ENCODE results near the gene FURIN. TPM values are rescaled to one million over a fixed set of nuclear protein-coding genes. Genes with fewer than 3 reads are reported as not detected.
"Not testable (repeated sequence)": the region's sequence is repeated elsewhere in the genome, so short reads cannot be mapped to it uniquely, and the experiment has no call there.

The FURIN gene
- total RNA-seq, 3 donors from 2014 or later, result 162 to 242 (median 189) TPM

GRCh38 chr15:90913398-90913944 lies 45.1 kb downstream of the FURIN start:
- no peak for DNase-seq
- no peaks in the 10 kb centered on the region for H3K9me3 Mint-ChIP-seq
- H3K36me3 Mint-ChIP-seq (ENCODE audit: insufficient read depth), result peaks cover 40% of the 10 kb centered on the region
- H3K27me3 Mint-ChIP-seq (ENCODE audit: low read depth), result no peaks in the 10 kb centered on the region
- no peak overlapping the region for H3K4me3 Mint-ChIP-seq
- no peak for ATAC-seq
- no peaks in the 10 kb centered on the region for H3K4me1 Mint-ChIP-seq (ENCODE audit: low read depth)

GRCh38 chr15:90914305-90915080 lies 46.1 kb downstream of the FURIN start:
- no peaks in the 10 kb centered on the region for H3K4me1 Mint-ChIP-seq (ENCODE audit: low read depth)
- no peaks in the 10 kb centered on the region for H3K9me3 Mint-ChIP-seq
- ATAC-seq (no peak), DNase-seq (no peak)
- no peak overlapping the region for H3K4me3 Mint-ChIP-seq
- no peaks in the 10 kb centered on the region for H3K27me3 Mint-ChIP-seq (ENCODE audit: low read depth)
- H3K36me3 Mint-ChIP-seq (ENCODE audit: insufficient read depth), result peaks cover 43% of the 10 kb centered on the region

- Mint-ChIP-seq H3K4me3 (no peak overlapping the region), H3K4me1 (ENCODE audit: low read depth) (no peaks in the 10 kb centered on the region), H3K27me3 (ENCODE audit: low read depth) (no peaks in the 10 kb centered on the region), H3K9me3 (no peaks in the 10 kb centered on the region), H3K36me3 (ENCODE audit: insufficient read depth) (peaks cover 50% of the 10 kb centered on the region)
- no peak for ATAC-seq
- DNase-seq, result no peak
These were observed 46.9 kb downstream of the FURIN start for GRCh38 chr15:90915216-90915807.

GRCh38 chr15:90915808-90916440 lies 47.5 kb downstream of the FURIN start:
- Mint-ChIP-seq H3K4me1 (ENCODE audit: low read depth) (no peaks in the 10 kb centered on the region), H3K36me3 (ENCODE audit: insufficient read depth) (peaks cover 49% of the 10 kb centered on the region), H3K9me3 (no peaks in the 10 kb centered on the region), H3K4me3 (no peak overlapping the region), H3K27me3 (ENCODE audit: low read depth) (no peaks in the 10 kb centered on the region)
- no peak for ATAC-seq
- no peak for DNase-seq

- Mint-ChIP-seq H3K36me3 (ENCODE audit: insufficient read depth) (peaks cover 52% of the 10 kb centered on the region), H3K27me3 (ENCODE audit: low read depth) (no peaks in the 10 kb centered on the region), H3K4me1 (ENCODE audit: low read depth) (no peaks in the 10 kb centered on the region), H3K9me3 (no peaks in the 10 kb centered on the region), H3K4me3 (no peak overlapping the region)
- ATAC-seq, result no peak
- no peak for DNase-seq
These were observed 48.1 kb downstream of the FURIN start for GRCh38 chr15:90916461-90916860.

GRCh38 chr15:90917569-90917968 lies 49.2 kb downstream of the FURIN start:
- Mint-ChIP-seq H3K27me3 (ENCODE audit: low read depth) (no peaks in the 10 kb centered on the region), H3K4me1 (ENCODE audit: low read depth) (no peaks in the 10 kb centered on the region), H3K9me3 (no peaks in the 10 kb centered on the region), H3K36me3 (ENCODE audit: insufficient read depth) (peaks cover 49% of the 10 kb centered on the region), H3K4me3 (no peak overlapping the region)
- ATAC-seq, result no peak
- DNase-seq, result no peak

GRCh38 chr15:90918034-90918788 lies 49.8 kb downstream of the FURIN start:
- Mint-ChIP-seq H3K4me1 (ENCODE audit: low read depth) (peaks cover 2% of the 10 kb centered on the region), H3K9me3 (no peaks in the 10 kb centered on the region), H3K27me3 (ENCODE audit: low read depth) (no peaks in the 10 kb centered on the region), H3K36me3 (ENCODE audit: insufficient read depth) (peaks cover 43% of the 10 kb centered on the region), H3K4me3 (no peak overlapping the region)
- no peak for ATAC-seq
- DNase-seq, result no peak

- Mint-ChIP-seq H3K9me3 (no peaks in the 10 kb centered on the region), H3K4me3 (no peak overlapping the region), H3K27me3 (ENCODE audit: low read depth) (no peaks in the 10 kb centered on the region), H3K36me3 (ENCODE audit: insufficient read depth) (peaks cover 37% of the 10 kb centered on the region), H3K4me1 (ENCODE audit: low read depth) (peaks cover 4% of the 10 kb centered on the region)
- no peak for ATAC-seq
- DNase-seq, result no peak
These were observed 50.4 kb downstream of the FURIN start for GRCh38 chr15:90918835-90919234.

GRCh38 chr15:90921887-90922286 lies 53.5 kb downstream of the FURIN start:
- ATAC-seq (no peak), DNase-seq (no peak)
- H3K36me3 Mint-ChIP-seq (ENCODE audit: insufficient read depth), result peaks cover 24% of the 10 kb centered on the region
- no peaks in the 10 kb centered on the region for H3K9me3 Mint-ChIP-seq
- no peak overlapping the region for H3K4me3 Mint-ChIP-seq
- H3K4me1 Mint-ChIP-seq (ENCODE audit: low read depth), result peaks cover 8% of the 10 kb centered on the region
- H3K27me3 Mint-ChIP-seq (ENCODE audit: low read depth), result no peaks in the 10 kb centered on the region

GRCh38 chr15:90922712-90923322 lies 54.4 kb downstream of the FURIN start:
- H3K4me1 Mint-ChIP-seq (ENCODE audit: low read depth); H3K9me3 Mint-ChIP-seq; DNase-seq; H3K4me3 Mint-ChIP-seq; H3K27me3 Mint-ChIP-seq (ENCODE audit: low read depth): not testable (repeated sequence)
- peak; percentile 87 to 95 for ATAC-seq
- peaks cover 19% of the 10 kb centered on the region for H3K36me3 Mint-ChIP-seq (ENCODE audit: insufficient read depth)

GRCh38 chr15:90924375-90924774 lies 56.0 kb downstream of the FURIN start:
- Mint-ChIP-seq H3K4me3 (no peak overlapping the region), H3K4me1 (ENCODE audit: low read depth) (peaks cover 13% of the 10 kb centered on the region), H3K27me3 (ENCODE audit: low read depth) (no peaks in the 10 kb centered on the region), H3K9me3 (no peaks in the 10 kb centered on the region), H3K36me3 (ENCODE audit: insufficient read depth) (peaks cover 12% of the 10 kb centered on the region)
- ATAC-seq (peak; percentile 49 to 55), DNase-seq (no peak)

- ATAC-seq; H3K9me3 Mint-ChIP-seq; DNase-seq; H3K27me3 Mint-ChIP-seq (ENCODE audit: low read depth); H3K4me3 Mint-ChIP-seq; H3K36me3 Mint-ChIP-seq (ENCODE audit: insufficient read depth): not testable (repeated sequence)
- H3K4me1 Mint-ChIP-seq (ENCODE audit: low read depth), result peaks cover 28% of the 10 kb centered on the region
These were observed 58.4 kb downstream of the FURIN start for GRCh38 chr15:90926766-90927165.

GRCh38 chr15:90928106-90928505 lies 59.7 kb downstream of the FURIN start:
- H3K9me3 Mint-ChIP-seq; DNase-seq; H3K36me3 Mint-ChIP-seq (ENCODE audit: insufficient read depth); H3K27me3 Mint-ChIP-seq (ENCODE audit: low read depth); ATAC-seq: not testable (repeated sequence)
- Mint-ChIP-seq H3K4me1 (ENCODE audit: low read depth) (peaks cover 31% of the 10 kb centered on the region), H3K4me3 (peak overlapping the region; percentile 54)
